Lower leg skin (tissue), 3 donors: ENCODE measurements around the gene DLX3.

Experiments used
- POLR2A ChIP-seq, 2 donors: fragments of 450-650 bp; IDR thresholded peaks; one replicate each; pipeline ENCODE4 v1.6.1; 2016 to 2017; ENCODE audit warnings: antibody characterized with exemption in 2 of 2, mild to moderate bottlenecking in 1 of 2, moderate library complexity in 1 of 2
- TF ChIP-seq, protein P1 (sequence below), 3 donors: fragments of 450-650 bp; IDR thresholded peaks; one replicate each; pipeline ENCODE4 v1.5.1; 2016; ENCODE audit warnings: antibody characterized with exemption in 3 of 3, mild to moderate bottlenecking in 3 of 3, moderate library complexity in 2 of 3

DNA sequence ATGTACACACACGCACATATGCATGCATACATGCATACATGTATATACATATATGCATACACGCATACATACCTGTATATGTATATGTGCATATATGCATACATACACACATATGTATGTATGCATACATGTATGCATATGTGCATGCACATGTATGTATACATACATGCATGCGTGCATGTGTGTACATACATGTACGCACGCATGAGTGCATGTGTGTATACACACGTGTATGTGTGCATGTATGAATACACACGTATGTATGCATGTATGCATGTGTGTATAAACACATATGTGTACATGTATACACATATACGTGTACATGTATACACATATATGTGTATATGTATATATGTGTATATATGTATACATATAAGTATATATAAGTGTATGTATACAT is 28.5 kb upstream of the DLX3 start:
- TF ChIP-seq, protein P1, sequence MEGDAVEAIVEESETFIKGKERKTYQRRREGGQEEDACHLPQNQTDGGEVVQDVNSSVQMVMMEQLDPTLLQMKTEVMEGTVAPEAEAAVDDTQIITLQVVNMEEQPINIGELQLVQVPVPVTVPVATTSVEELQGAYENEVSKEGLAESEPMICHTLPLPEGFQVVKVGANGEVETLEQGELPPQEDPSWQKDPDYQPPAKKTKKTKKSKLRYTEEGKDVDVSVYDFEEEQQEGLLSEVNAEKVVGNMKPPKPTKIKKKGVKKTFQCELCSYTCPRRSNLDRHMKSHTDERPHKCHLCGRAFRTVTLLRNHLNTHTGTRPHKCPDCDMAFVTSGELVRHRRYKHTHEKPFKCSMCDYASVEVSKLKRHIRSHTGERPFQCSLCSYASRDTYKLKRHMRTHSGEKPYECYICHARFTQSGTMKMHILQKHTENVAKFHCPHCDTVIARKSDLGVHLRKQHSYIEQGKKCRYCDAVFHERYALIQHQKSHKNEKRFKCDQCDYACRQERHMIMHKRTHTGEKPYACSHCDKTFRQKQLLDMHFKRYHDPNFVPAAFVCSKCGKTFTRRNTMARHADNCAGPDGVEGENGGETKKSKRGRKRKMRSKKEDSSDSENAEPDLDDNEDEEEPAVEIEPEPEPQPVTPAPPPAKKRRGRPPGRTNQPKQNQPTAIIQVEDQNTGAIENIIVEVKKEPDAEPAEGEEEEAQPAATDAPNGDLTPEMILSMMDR (IDR thresholded peaks at IDR 0.05), result no peak
- TF ChIP-seq POLR2A (IDR thresholded peaks at IDR 0.05), result no peak
